Activated naive CD8-positive, alpha-beta T cell (primary cell): Measurements from ENCODE around the gene SLC11A1.

Experiments used
- H3K27ac Mint-ChIP-seq: one replicate; pipeline ENCODE4 v1.8.0; 2021; ENCODE audit warnings: mixed read lengths
- H3K27me3 Mint-ChIP-seq: one replicate; pipeline ENCODE4 v1.8.0; 2021; ENCODE audit warnings: mixed read lengths
- H3K36me3 Mint-ChIP-seq: one replicate; pipeline ENCODE4 v1.8.0; 2021; ENCODE audit warnings: mixed read lengths
- H3K4me1 Mint-ChIP-seq: one replicate; pipeline ENCODE4 v1.8.0; 2021; ENCODE audit warnings: low read depth, mixed read lengths
- H3K4me3 Mint-ChIP-seq: one replicate; pipeline ENCODE4 v1.8.0; 2021; ENCODE audit warnings: mild to moderate bottlenecking, mixed read lengths
- H3K9me3 Mint-ChIP-seq: one replicate; pipeline ENCODE4 v1.8.0; 2021; ENCODE audit warnings: low read depth, mixed read lengths

Gene SLC11A1

GRCh38 chr2:218395456-218395825 lies 13.4 kb downstream of the SLC11A1 start:
- peak overlapping the region; percentile 80 for H3K4me3 Mint-ChIP-seq
- peak overlapping the region; percentile 41 for H3K27ac Mint-ChIP-seq

DNA sequence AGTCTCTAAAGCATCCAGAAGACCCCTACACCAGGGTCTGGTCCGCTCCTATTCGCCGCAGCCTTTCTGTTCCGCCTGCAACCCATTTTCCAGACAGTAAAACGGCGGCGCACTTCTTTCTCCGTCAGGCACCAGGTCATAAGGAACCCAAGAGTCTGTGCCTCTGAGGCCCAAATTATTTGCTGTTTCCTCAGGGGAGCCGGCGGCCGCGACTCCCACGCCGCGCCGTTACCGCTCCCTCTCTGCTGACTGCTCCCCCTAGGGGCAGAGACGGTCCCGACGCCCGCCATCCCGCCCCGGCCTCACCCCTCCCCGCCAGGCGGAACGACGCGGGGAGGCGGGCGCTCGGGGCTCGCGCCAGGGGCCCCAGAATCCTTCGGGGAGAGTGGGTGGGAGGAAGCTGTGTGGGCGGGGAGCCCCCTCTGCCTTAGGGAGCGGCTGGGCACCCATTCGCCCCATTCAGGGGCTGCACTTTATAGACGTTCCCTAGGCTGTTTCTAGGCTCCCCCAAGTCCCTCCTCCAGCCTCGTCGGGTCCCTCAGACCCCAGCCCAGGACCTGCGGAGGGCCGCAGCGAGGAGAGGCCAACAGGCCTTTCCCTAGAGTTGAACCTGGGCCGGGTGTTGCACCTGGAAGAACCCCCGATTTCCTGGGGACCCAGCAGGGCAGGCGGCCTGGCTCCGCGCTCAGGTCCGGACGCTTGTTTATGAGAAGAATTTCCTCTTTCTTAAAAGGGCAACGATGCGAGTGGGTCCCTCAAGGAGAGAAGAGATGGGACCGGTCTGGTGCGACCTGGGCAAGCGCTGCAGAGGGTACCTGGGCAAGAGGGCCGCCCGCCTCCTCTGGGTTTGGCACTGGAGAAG lies 14.0 kb downstream of the SLC11A1 start:
- Mint-ChIP-seq H3K4me1 (peaks cover 34% of the 10 kb centered on the region), H3K36me3 (no peaks in the 10 kb centered on the region), H3K4me3 (peak overlapping the region; percentile 90), H3K9me3 (no peaks in the 10 kb centered on the region), H3K27ac (peak overlapping the region; percentile 90), H3K27me3 (no peaks in the 10 kb centered on the region)

More at GRCh38 chr2:218395456-218395825, 13.4 kb downstream of the SLC11A1 start:
- no peaks in the 10 kb centered on the region for H3K27me3 Mint-ChIP-seq
- peaks cover 34% of the 10 kb centered on the region for H3K4me1 Mint-ChIP-seq
- H3K36me3 Mint-ChIP-seq = no peaks in the 10 kb centered on the region
- no peaks in the 10 kb centered on the region for H3K9me3 Mint-ChIP-seq

DNA sequence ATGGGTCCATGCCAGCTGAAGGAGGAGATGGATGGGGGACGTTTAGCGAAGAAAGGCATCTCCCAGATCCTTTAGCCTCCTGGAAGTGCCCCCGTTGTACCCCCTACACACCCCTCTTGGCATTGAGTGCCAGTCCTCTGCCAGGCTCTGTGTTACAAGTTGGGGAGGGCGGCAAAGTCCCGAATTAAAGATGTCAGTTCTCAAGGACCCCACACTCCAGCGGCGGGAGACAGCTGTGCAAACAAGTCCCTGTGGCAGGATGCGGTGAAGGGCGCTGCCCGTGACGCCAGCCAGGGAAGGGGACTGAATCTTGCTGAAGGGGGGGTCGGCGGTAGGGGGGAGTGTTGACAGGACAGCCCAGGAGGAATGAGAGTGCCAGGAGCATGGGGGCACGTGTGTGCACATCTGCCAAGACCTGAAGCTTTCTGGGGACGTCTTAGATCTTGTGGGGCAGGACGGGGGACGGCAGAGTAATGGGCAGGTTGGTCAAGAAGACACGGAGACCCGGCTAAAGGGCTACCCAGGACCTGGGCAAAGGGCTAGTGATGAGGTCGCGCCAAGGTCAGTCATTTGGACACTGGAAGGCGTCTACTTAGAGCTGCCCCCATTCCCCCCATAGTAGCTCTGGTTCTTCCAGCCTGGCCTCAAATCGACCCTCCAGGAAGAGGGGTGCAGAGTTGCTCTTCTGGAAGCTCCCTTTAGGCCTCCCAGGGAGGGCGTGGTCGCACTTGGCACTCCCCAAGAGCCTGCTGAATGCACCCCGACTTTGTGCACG lies 14.8 kb downstream of the SLC11A1 start:
- Mint-ChIP-seq H3K4me3 (peak overlapping the region; percentile 90), H3K27me3 (no peaks in the 10 kb centered on the region), H3K27ac (peak overlapping the region; percentile 90), H3K36me3 (no peaks in the 10 kb centered on the region), H3K4me1 (peaks cover 41% of the 10 kb centered on the region), H3K9me3 (no peaks in the 10 kb centered on the region)

DNA sequence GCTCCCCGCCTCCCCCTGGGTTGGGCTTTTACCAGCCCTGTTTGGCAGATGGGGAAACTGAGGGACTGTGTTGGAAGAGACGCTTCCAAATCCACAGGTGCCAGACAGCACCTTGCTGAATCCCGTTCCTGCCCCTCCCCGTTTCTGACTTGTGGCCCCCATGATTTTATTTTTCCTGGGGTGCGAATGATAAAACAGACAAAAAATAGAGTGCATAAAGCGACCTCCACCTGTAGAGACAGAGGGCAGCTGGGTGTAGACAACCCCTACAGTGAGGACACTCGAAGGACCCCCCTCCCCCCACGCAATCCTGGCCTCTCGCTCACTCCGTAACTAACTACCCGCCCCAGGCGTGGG lies 15.4 kb downstream of the SLC11A1 start:
- no peaks in the 10 kb centered on the region for H3K9me3 Mint-ChIP-seq
- peak overlapping the region; percentile 90 for H3K4me3 Mint-ChIP-seq
- peak overlapping the region; percentile 66 for H3K27ac Mint-ChIP-seq
- H3K36me3 Mint-ChIP-seq = no peaks in the 10 kb centered on the region
- H3K27me3 Mint-ChIP-seq = no peaks in the 10 kb centered on the region
- peaks cover 43% of the 10 kb centered on the region for H3K4me1 Mint-ChIP-seq

- Mint-ChIP-seq H3K36me3 (no peaks in the 10 kb centered on the region), H3K27me3 (no peaks in the 10 kb centered on the region), H3K9me3 (no peaks in the 10 kb centered on the region), H3K4me3 (peak overlapping the region; percentile 90), H3K27ac (peak overlapping the region; percentile 66), H3K4me1 (peaks cover 44% of the 10 kb centered on the region)
These were observed 15.9 kb downstream of the SLC11A1 start for GRCh38 chr2:218397820-218398436.

DNA sequence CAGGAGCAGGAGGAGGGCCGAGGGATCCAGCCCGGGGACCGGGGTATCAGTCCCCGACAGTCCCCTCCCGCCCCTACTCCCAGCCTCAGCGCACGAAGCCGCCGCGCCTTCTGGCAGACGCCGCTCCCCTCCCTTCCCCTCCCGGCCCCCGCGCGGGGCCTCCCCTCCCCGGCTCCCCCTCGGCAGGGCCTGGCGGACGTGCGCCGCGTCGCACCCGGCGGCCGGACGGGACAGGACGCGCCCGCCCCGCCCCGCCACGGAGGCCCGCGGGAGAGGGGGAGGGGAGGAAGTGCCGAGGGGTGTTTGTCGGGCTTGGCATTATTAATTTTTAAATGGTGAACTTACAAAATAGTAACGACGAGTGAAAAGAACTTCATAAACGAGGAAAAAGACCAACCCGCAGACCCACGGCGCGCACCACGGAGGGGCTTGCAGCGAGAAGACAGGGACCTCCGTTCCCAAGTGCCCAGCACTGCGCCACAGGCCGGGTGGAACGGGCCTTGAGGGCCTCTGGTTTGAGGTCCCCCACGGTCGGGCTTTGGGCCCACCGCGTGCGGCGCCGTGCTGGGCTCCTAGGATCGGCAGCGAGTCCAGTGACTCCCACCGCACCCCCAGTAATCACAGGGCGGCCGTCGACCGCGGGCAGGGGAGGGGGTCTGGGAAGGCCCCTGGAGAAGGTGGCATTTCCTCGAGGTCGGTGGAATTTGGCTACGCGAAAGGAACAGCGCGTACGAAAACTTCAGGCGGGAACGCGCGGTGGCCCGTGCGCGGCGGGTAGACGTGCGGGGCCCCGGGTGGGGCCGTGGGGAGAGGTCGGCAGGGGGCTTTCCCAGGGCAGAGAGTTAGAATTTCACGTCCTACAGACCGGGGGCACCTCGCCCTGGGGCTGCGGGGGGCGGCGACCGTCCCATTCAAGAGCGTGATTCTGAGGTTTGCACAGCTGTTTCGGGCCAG lies 16.6 kb downstream of the SLC11A1 start:
- peaks cover 49% of the 10 kb centered on the region for H3K4me1 Mint-ChIP-seq

GRCh38 chr2:218399391-218400166 lies 17.5 kb downstream of the SLC11A1 start, which contains the start of gene CTDSP1:
CTDSP1 (plus strand) TSS chr2:218399868; CDS start chr2:218400091, 223 bp downstream.
- Mint-ChIP-seq H3K36me3 (no peaks in the 10 kb centered on the region), H3K27me3 (no peaks in the 10 kb centered on the region), H3K4me3 (peak within 1 kb of the TSS; percentile 88), H3K4me1 (peaks cover 45% of the 10 kb centered on the region), H3K27ac (peak within 1 kb of the TSS; percentile 79), H3K9me3 (no peaks in the 10 kb centered on the region)

More for the DNA sequence above, 16.6 kb downstream of the SLC11A1 start:
- H3K36me3 Mint-ChIP-seq = no peaks in the 10 kb centered on the region
- no peaks in the 10 kb centered on the region for H3K27me3 Mint-ChIP-seq
- H3K9me3 Mint-ChIP-seq = no peaks in the 10 kb centered on the region
- peak overlapping the region; percentile 90 for H3K4me3 Mint-ChIP-seq
- peak overlapping the region; percentile 50 for H3K27ac Mint-ChIP-seq

- Mint-ChIP-seq H3K4me1 (peaks cover 46% of the 10 kb centered on the region), H3K27ac (peak overlapping the region; percentile 79), H3K36me3 (no peaks in the 10 kb centered on the region), H3K9me3 (no peaks in the 10 kb centered on the region), H3K4me3 (peak overlapping the region; percentile 88), H3K27me3 (no peaks in the 10 kb centered on the region)
These were observed 18.3 kb downstream of the SLC11A1 start for GRCh38 chr2:218400167-218400929.

DNA sequence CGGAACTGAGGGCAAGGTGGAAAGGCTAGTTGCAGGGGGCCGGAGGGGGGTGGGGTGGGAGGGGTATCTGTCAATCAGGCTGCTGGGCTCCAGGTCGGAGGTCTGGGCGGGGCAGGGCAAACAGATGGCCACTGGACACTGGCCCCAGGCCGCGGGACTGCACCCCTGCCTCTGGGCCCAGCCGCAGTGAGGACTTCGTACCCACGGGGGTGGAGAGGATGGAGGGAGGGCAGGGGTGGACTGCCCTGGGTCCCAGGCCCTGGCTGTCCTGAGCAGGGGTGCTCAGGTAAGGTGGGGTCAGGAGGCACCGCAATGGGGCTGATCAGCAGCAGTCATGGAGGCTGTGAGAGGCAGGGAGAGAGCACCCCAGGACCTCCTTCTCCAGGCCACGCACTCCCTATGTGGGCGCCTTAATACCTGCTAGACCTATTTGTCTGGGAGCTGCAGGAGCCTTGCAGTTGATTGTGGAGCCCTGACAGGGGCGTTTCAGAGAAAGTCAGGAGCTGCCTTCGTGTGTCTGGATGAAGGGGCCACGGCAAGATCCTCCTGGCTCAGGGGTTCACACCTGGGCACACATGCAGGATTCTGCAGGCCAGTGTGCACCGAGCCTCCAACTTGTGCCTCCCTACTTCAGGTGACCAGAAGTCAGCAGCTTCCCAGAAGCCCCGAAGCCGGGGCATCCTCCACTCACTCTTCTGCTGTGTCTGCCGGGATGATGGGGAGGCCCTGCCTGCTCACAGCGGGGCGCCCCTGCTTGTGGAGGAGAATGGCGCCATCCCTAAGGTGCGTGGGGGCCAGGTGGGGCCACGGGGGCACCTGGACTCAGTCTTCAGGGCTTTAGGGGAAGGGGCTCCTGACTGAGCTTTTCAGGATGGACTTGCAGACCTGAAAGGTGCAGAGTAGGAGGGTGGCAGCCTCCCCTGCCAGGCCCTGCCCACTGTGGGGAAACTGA lies 19.1 kb downstream of the SLC11A1 start:
- Mint-ChIP-seq H3K27ac (no peak overlapping the region), H3K27me3 (no peaks in the 10 kb centered on the region), H3K9me3 (no peaks in the 10 kb centered on the region), H3K4me1 (peaks cover 47% of the 10 kb centered on the region), H3K4me3 (peak overlapping the region; percentile 88), H3K36me3 (no peaks in the 10 kb centered on the region)

- Mint-ChIP-seq H3K9me3 (no peaks in the 10 kb centered on the region), H3K4me3 (peak overlapping the region; percentile 88), H3K36me3 (no peaks in the 10 kb centered on the region), H3K4me1 (peaks cover 43% of the 10 kb centered on the region), H3K27me3 (no peaks in the 10 kb centered on the region), H3K27ac (no peak overlapping the region)
These were observed 19.8 kb downstream of the SLC11A1 start for GRCh38 chr2:218401890-218402289.

DNA sequence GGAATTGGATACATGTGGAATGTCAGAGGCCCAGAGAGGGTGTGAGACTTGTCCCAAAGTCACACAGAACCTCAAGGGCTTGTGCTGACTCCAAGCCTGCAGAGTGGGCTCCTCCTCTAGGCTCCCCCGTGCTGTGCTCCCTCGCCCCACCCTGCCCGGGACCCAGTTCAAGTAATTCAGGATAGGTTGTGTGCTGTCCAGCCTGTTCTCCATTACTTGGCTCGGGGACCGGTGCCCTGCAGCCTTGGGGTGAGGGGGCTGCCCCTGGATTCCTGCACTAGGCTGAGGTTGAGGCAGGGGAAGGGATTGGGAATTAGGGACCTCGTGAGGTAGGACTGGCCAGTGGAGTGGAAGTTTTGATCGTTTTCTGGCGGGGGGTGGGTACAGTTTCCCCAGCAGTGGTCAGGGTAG lies 20.4 kb downstream of the SLC11A1 start:
- Mint-ChIP-seq H3K27ac (no peak overlapping the region), H3K4me1 (peaks cover 42% of the 10 kb centered on the region), H3K9me3 (no peaks in the 10 kb centered on the region), H3K27me3 (no peaks in the 10 kb centered on the region), H3K4me3 (no peak overlapping the region), H3K36me3 (no peaks in the 10 kb centered on the region)

GRCh38 chr2:218402911-218403411 lies 20.9 kb downstream of the SLC11A1 start:
- H3K9me3 Mint-ChIP-seq = no peaks in the 10 kb centered on the region
- no peaks in the 10 kb centered on the region for H3K36me3 Mint-ChIP-seq
- H3K4me3 Mint-ChIP-seq = no peak overlapping the region
- no peaks in the 10 kb centered on the region for H3K27me3 Mint-ChIP-seq
- H3K4me1 Mint-ChIP-seq = peaks cover 42% of the 10 kb centered on the region
- H3K27ac Mint-ChIP-seq = no peak overlapping the region
